Measurements from ENCODE around the gene LMNB1. TPM values are rescaled to one million over a fixed set of nuclear protein-coding genes. Genes with fewer than 3 reads are reported as not detected.

LMNB1 gene
- total RNA-seq, 1 donor = 7.2 TPM

DNA sequence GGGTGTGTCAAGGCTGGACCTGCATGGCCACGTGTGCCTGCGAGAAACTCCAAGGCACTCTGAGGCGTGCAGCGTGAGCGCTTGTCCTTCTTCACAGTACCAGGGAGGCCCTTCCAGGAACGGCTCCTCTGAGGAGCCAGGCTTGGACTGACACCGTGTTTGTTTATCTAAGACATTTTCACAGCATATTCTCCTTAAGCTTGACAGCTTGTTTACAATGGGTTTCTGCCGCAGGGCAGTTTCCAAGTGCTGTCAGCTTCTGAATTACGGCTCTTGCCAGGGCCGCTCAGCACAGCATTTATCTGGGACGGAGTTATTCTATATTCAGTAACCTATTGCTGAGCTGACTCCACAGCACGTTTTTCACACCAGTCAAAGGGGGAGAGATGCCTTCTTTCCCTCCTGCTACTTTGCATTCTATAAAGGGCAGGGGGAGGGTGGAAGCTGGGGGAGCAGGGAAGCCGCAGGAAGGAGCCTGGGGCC, 98.4 kb downstream of the LMNB1 start:
- Histone ChIP-seq H4K20me1 (ENCODE audit: insufficient read depth, low read length) (no peaks in the 10 kb centered on the region), H3K4me2 (ENCODE audit: insufficient read depth, low read length) (no peak overlapping the region), H3K27ac (ENCODE audit: low read depth, low read length) (no peak overlapping the region), H3K36me3 (ENCODE audit: insufficient read depth, low read length) (no peaks in the 10 kb centered on the region), H3K4me3 (ENCODE audit: insufficient read depth, low read length) (no peak overlapping the region), H3K4me1 (ENCODE audit: insufficient read depth, low read length) (no peaks in the 10 kb centered on the region), H3K79me2 (ENCODE audit: insufficient read depth, low read length) (no peaks in the 10 kb centered on the region), H2AFZ (ENCODE audit: low read length) (no peak overlapping the region), H3K27me3 (ENCODE audit: insufficient read depth, low read length) (no peaks in the 10 kb centered on the region), H3K9me3 (ENCODE audit: low read depth, low read length) (no peaks in the 10 kb centered on the region)
- TF ChIP-seq, protein P1, sequence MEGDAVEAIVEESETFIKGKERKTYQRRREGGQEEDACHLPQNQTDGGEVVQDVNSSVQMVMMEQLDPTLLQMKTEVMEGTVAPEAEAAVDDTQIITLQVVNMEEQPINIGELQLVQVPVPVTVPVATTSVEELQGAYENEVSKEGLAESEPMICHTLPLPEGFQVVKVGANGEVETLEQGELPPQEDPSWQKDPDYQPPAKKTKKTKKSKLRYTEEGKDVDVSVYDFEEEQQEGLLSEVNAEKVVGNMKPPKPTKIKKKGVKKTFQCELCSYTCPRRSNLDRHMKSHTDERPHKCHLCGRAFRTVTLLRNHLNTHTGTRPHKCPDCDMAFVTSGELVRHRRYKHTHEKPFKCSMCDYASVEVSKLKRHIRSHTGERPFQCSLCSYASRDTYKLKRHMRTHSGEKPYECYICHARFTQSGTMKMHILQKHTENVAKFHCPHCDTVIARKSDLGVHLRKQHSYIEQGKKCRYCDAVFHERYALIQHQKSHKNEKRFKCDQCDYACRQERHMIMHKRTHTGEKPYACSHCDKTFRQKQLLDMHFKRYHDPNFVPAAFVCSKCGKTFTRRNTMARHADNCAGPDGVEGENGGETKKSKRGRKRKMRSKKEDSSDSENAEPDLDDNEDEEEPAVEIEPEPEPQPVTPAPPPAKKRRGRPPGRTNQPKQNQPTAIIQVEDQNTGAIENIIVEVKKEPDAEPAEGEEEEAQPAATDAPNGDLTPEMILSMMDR (IDR thresholded peaks at IDR 0.05; ENCODE audit: extremely low read depth, low read depth, low read length) = no peak
- DNase-seq (ENCODE audit: insufficient read length, low spot score, missing footprints) = no peak

DNA sequence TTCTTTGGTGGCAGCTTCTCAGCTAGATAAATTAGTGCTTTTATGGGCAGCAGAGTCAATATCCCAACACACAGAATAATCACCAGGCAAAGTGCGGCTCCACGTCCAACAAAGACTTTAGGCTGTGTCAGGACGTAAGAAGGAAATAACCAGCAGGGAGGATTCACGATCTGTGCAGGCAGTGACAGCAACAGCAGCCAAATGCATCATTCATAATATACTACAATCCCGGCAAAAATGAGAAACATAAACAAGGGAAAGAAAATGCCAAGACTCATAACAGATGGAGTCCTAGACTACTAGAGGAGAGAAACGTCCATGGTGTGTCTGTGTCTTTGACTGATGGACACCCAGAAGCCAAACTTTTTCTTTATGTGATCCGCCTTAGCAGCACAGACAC, 100.7 kb downstream of the LMNB1 start:
- Histone ChIP-seq H3K9me3 (ENCODE audit: low read depth, low read length) (no peaks in the 10 kb centered on the region), H4K20me1 (ENCODE audit: insufficient read depth, low read length) (no peaks in the 10 kb centered on the region), H3K79me2 (ENCODE audit: insufficient read depth, low read length) (no peaks in the 10 kb centered on the region), H2AFZ (ENCODE audit: low read length) (no peak overlapping the region), H3K36me3 (ENCODE audit: insufficient read depth, low read length) (no peaks in the 10 kb centered on the region), H3K4me2 (ENCODE audit: insufficient read depth, low read length) (no peak overlapping the region), H3K4me3 (ENCODE audit: insufficient read depth, low read length) (no peak overlapping the region), H3K27ac (ENCODE audit: low read depth, low read length) (no peak overlapping the region), H3K4me1 (ENCODE audit: insufficient read depth, low read length) (no peaks in the 10 kb centered on the region), H3K27me3 (ENCODE audit: insufficient read depth, low read length) (no peaks in the 10 kb centered on the region)
- DNase-seq (ENCODE audit: insufficient read length, low spot score, missing footprints) = no peak
- TF ChIP-seq, protein P1 (IDR thresholded peaks at IDR 0.05; ENCODE audit: extremely low read depth, low read depth, low read length) = no peak

GRCh38 chr5:126878085-126878484, 101.1 kb downstream of the LMNB1 start:
- Histone ChIP-seq H3K27ac (ENCODE audit: low read depth, low read length) (no peak overlapping the region), H3K27me3 (ENCODE audit: insufficient read depth, low read length) (no peaks in the 10 kb centered on the region), H3K9me3 (ENCODE audit: low read depth, low read length) (no peaks in the 10 kb centered on the region), H3K4me1 (ENCODE audit: insufficient read depth, low read length) (no peaks in the 10 kb centered on the region), H3K79me2 (ENCODE audit: insufficient read depth, low read length) (no peaks in the 10 kb centered on the region), H3K4me2 (ENCODE audit: insufficient read depth, low read length) (no peak overlapping the region), H3K4me3 (ENCODE audit: insufficient read depth, low read length) (no peak overlapping the region), H3K36me3 (ENCODE audit: insufficient read depth, low read length) (no peaks in the 10 kb centered on the region), H2AFZ (ENCODE audit: low read length) (no peak overlapping the region), H4K20me1 (ENCODE audit: insufficient read depth, low read length) (no peaks in the 10 kb centered on the region)
- TF ChIP-seq, protein P1 (IDR thresholded peaks at IDR 0.05; ENCODE audit: extremely low read depth, low read depth, low read length) = no peak
- no peak for DNase-seq (ENCODE audit: insufficient read length, low spot score, missing footprints)

DNA sequence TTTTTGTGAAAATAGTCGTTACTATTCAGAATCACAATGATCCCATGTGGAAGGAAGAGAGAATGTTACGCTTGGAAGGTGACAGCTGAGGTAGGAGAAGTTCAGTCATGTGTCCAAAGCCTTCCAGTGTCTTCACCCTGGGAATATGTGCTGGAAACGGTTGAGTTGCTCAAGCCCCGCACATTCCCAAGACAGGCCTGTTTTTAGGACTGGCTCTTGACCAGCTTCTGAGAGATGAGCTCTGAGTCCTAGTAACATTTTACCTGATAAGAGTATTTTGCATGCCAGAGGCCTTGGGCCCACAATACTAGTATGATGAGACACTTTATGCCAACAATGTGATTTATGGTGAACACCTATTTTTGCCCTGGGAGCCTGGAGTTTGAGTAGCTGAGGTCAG, 101.7 kb downstream of the LMNB1 start:
- Histone ChIP-seq H3K27ac (ENCODE audit: low read depth, low read length) (no peak overlapping the region), H2AFZ (ENCODE audit: low read length) (no peak overlapping the region), H3K4me3 (ENCODE audit: insufficient read depth, low read length) (no peak overlapping the region), H3K4me1 (ENCODE audit: insufficient read depth, low read length) (peaks cover 4% of the 10 kb centered on the region), H4K20me1 (ENCODE audit: insufficient read depth, low read length) (no peaks in the 10 kb centered on the region), H3K9me3 (ENCODE audit: low read depth, low read length) (no peaks in the 10 kb centered on the region), H3K4me2 (ENCODE audit: insufficient read depth, low read length) (no peak overlapping the region), H3K27me3 (ENCODE audit: insufficient read depth, low read length) (no peaks in the 10 kb centered on the region), H3K79me2 (ENCODE audit: insufficient read depth, low read length) (no peaks in the 10 kb centered on the region), H3K36me3 (ENCODE audit: insufficient read depth, low read length) (no peaks in the 10 kb centered on the region)
- TF ChIP-seq, protein P1 (IDR thresholded peaks at IDR 0.05; ENCODE audit: extremely low read depth, low read depth, low read length) = no peak
- no peak for DNase-seq (ENCODE audit: insufficient read length, low spot score, missing footprints)
